ENCODE measurements around the gene MAPK9. TPM values are rescaled to one million over a fixed set of nuclear protein-coding genes. Genes with fewer than 3 reads are reported as not detected.
A peak's percentile ranks its signal among the peaks of the same experiment; 100 is the strongest.

The MAPK9 gene
- total RNA-seq, 4 donors from 2014 or later = 18.3 to 27.0 (median 23.9) TPM

DNA sequence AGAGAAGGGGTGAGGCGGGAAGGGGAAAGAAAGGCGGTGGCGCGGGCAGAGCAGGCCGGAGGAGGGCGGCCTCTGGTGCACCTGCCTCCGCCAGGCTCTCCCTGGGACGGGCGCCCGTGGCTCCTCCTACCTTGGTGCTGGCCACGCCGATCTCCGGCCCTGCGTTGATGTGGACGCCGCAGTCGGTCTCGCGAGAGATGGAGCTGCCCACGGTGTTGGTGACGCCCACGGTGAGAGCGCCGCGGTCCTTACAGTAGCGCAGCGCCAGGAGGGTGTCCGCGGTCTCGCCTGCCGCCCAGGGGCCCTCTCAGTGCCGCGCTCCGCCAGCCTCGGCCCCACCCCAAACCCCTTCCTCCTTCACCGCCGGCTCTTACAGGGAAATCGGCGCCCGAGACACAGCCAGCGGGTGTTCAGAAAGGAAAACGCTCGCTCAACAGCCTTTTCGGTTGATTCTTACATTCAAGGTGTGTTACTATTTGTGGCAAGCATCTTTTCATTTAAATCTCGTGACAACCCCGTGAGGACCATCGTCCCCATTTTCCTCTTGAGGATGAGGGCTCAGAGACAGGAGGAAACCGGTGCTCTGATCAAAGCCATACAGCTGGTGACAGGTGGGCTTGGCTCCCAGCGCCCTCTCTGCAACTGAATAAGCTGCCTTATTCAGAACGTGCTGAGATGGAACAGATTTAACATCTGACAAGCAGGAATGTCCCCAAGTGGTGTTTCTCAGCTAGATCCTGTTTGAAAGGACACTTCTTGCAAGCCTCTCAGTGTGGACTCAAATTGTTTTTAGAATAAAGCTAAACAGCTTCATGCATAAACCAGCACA, 22.0 kb upstream of the MAPK9 start:
- TF ChIP-seq, protein P1, sequence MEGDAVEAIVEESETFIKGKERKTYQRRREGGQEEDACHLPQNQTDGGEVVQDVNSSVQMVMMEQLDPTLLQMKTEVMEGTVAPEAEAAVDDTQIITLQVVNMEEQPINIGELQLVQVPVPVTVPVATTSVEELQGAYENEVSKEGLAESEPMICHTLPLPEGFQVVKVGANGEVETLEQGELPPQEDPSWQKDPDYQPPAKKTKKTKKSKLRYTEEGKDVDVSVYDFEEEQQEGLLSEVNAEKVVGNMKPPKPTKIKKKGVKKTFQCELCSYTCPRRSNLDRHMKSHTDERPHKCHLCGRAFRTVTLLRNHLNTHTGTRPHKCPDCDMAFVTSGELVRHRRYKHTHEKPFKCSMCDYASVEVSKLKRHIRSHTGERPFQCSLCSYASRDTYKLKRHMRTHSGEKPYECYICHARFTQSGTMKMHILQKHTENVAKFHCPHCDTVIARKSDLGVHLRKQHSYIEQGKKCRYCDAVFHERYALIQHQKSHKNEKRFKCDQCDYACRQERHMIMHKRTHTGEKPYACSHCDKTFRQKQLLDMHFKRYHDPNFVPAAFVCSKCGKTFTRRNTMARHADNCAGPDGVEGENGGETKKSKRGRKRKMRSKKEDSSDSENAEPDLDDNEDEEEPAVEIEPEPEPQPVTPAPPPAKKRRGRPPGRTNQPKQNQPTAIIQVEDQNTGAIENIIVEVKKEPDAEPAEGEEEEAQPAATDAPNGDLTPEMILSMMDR (IDR thresholded peaks at IDR 0.05 in 4 of 5, conservative IDR thresholded peaks at IDR 0.05 in 1 of 5) = no peak
- TF ChIP-seq POLR2A (IDR thresholded peaks at IDR 0.05) = no peak
- in situ Hi-C loops (cut with MboI; ENCODE audit: low sequenced_read_pairs in 4 of 4) (no loop called here), intact Hi-C loops (cut with DNase I; ENCODE audit: low total_unique reads) (no loop called here)
- ATAC-seq (no peak), DNase-seq (no peak)
- H3K4me3 ChIP-seq = peak overlapping the region in 1 of 4 donors; percentile 35
- H3K9me3 ChIP-seq = no peaks in the 10 kb centered on the region
- H3K4me1 ChIP-seq = no peaks in the 10 kb centered on the region
- no peaks in the 10 kb centered on the region for H3K27me3 ChIP-seq
- H3K27ac ChIP-seq = no peak overlapping the region
- no peaks in the 10 kb centered on the region for H3K36me3 ChIP-seq

DNA sequence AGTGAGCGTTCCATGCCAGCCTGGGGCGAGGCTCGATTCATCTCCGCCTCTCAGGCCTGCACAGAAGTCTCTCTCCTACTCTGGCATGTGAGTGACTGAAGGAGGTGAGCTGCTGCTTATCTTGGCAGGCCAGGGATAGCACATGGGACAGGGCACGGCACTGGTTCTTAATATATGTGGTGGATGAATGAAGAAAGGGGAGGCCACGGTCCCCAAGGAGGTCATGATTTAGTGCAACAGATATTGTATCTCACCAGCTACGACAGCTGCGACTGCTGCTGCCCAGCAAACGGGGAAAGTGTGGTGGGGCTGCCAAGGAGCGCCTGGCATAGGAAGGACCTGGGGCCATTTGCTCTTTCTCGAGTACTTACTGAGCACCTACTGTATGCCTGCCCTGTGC, 19.3 kb upstream of the MAPK9 start:
- Histone ChIP-seq H3K4me3 (no peak overlapping the region), H3K9me3 (no peaks in the 10 kb centered on the region), H3K27me3 (no peaks in the 10 kb centered on the region), H3K36me3 (no peaks in the 10 kb centered on the region), H3K27ac (no peak overlapping the region), H3K4me1 (no peaks in the 10 kb centered on the region)
- ATAC-seq = no peak
- in situ Hi-C loops (cut with MboI; ENCODE audit: low sequenced_read_pairs in 4 of 4) (no loop called here), intact Hi-C loops (cut with DNase I; ENCODE audit: low total_unique reads) (no loop called here)
- TF ChIP-seq, protein P1 (IDR thresholded peaks at IDR 0.05 in 4 of 5, conservative IDR thresholded peaks at IDR 0.05 in 1 of 5) = no peak
- no peak for TF ChIP-seq POLR2A (IDR thresholded peaks at IDR 0.05)
- no peak for DNase-seq

DNA sequence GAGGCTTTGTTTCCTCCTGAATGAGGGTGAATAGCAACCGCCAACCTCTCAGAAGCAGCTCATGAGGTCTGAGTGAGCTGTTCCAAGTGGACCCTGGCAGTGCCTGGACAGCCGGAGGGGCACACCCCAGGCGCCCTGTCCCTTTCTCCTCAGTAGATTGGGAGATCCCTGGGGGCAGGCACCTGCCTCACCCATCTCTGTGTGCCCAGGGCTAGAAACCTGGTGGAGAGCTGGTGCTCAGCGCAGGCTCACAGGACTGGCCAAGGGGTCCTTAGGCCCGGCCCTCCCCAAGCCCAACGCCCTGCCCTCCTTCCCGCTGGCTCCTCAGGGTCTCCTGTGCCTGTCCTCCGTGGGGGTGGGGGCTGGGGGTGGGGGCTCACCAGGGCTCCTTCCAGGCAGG, 14.9 kb upstream of the MAPK9 start:
- no peak for DNase-seq
- H3K36me3 ChIP-seq = no peaks in the 10 kb centered on the region
- H3K27me3 ChIP-seq = no peaks in the 10 kb centered on the region
- intact Hi-C loops (cut with DNase I; ENCODE audit: low total_unique reads) (no loop called here), in situ Hi-C loops (cut with MboI; ENCODE audit: low sequenced_read_pairs in 4 of 4) (no loop called here)
- H3K9me3 ChIP-seq = no peaks in the 10 kb centered on the region
- no peak overlapping the region for H3K4me3 ChIP-seq
- H3K27ac ChIP-seq = no peak overlapping the region
- ATAC-seq = no peak
- H3K4me1 ChIP-seq = no peaks in the 10 kb centered on the region
- no peak for TF ChIP-seq POLR2A (IDR thresholded peaks at IDR 0.05)
- TF ChIP-seq, protein P1 (IDR thresholded peaks at IDR 0.05 in 4 of 5, conservative IDR thresholded peaks at IDR 0.05 in 1 of 5) = no peak

DNA sequence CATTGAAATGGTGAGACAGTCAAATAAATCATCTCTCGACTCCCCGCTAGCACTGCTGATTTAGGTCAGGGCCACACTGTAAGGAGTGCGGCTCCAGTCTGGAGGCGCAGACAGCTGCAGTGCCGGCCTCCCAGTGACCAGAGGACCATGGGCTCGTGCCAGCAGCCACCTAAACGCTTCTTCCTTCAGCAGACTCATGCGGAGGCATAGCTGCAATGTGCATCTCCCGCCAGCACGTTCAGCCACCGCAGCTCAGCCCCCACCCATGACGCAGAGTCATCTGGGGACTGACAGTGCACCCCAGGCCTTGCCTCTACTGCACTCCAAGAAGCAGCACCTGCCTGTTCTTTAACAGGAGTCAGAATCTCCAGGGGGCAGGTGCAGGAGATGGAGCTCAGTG, 13.6 kb upstream of the MAPK9 start:
- in situ Hi-C loops (cut with MboI; ENCODE audit: low sequenced_read_pairs in 4 of 4) = no loop called here

More for the DNA sequence above, 13.6 kb upstream of the MAPK9 start:
- H3K4me3 ChIP-seq = no peak overlapping the region
- ATAC-seq (no peak), DNase-seq (no peak)
- H3K27me3 ChIP-seq = no peaks in the 10 kb centered on the region
- no peaks in the 10 kb centered on the region for H3K4me1 ChIP-seq
- no peak overlapping the region for H3K27ac ChIP-seq
- TF ChIP-seq POLR2A (IDR thresholded peaks at IDR 0.05) = no peak
- TF ChIP-seq, protein P1 (IDR thresholded peaks at IDR 0.05 in 4 of 5, conservative IDR thresholded peaks at IDR 0.05 in 1 of 5) = no peak
- no peaks in the 10 kb centered on the region for H3K9me3 ChIP-seq
- intact Hi-C loops (cut with DNase I; ENCODE audit: low total_unique reads) = no loop called here
- H3K36me3 ChIP-seq = no peaks in the 10 kb centered on the region

All from gastrocnemius medialis (tissue), 4 donors.